ENCODE data around the gene GRK5.
"Not testable (repeated sequence)": the region's sequence is repeated elsewhere in the genome, so short reads cannot be mapped to it uniquely, and the experiment has no call there.

GRK5 gene

DNA sequence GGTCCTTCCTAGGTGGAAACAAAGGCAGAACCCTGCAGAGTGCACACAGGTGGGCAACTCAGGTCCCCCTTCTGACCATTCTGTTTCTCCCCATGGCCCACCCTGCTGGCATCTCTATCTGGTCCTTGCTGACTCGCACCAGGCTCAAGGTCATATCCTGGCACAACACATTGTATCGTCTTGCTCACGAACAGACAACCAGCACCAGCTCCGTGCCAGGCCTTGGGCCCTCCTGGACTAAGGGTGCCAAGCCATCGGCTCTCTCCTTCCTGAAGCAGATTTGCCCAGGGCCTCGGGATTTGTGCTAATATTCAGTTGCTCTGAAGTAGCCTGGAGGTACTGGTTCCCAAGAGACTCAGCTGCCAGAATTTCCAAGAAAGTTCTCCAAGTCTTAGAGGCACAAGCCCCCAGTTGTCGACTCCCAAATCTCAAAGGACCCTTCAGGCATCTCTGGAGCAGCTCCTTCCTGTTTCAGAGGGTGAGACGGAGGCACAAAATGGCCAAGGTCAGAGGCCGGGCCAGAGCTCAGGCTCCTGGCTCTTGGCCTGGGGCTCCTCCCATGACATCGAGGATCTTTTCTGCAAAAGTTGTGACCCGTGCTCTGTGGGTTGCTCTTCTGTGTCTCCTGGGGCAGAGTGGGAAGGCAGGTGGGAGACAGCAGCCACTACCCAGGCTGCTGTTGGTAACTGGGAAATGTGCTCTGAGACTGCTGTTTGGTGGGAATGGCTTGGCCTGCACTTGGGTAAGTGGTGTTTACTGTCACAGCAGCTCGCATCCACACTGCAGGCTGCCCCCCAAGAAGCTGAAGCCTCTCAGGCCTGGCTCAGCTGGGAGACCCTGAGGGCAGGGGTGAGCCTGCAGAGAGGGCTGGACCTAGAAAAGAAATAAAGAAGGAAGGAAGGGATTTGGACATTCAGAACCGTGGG lies 213.8 kb downstream of the GRK5 start:
- DNase-seq (ENCODE audit: low read depth in 2 of 2): no peak

DNA sequence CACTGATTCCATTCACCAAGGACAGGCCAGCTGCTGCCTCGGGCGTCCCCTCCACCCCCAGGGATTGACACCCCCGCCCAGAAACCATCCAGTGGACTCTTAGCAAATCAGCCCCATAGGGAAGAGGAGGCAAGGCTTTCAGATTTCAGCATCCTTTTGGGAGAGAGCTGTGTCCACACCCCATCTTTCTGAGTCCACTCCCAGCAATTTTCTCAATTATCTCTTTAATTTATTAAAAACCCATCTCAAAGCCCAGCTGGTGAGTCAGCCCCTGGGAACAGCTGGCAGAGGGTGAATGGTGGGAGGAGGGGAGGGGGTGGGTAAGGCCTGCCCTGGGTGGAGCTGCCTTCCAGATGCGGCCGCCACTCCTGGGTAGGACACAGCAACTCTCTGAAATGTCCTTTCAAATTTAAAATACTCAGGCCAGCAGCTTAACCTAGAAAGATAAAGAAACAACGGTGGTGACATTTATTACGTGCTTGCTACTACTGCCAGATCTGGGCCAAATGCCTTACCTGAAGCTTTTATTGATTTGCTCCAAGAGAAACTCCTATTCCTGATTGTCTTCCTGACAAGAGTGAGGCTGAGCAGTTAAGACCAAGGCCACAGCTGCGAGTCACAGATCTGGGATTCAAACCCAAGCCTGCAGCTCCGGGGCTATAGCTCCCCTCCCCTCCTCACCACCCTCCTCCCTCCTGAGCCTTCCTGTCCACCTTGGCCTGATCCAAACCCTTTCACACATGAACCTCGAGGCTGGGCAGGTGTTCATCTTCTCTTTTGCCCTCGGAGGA lies 214.7 kb downstream of the GRK5 start:
- no peak for DNase-seq (ENCODE audit: low read depth in 2 of 2)

DNA sequence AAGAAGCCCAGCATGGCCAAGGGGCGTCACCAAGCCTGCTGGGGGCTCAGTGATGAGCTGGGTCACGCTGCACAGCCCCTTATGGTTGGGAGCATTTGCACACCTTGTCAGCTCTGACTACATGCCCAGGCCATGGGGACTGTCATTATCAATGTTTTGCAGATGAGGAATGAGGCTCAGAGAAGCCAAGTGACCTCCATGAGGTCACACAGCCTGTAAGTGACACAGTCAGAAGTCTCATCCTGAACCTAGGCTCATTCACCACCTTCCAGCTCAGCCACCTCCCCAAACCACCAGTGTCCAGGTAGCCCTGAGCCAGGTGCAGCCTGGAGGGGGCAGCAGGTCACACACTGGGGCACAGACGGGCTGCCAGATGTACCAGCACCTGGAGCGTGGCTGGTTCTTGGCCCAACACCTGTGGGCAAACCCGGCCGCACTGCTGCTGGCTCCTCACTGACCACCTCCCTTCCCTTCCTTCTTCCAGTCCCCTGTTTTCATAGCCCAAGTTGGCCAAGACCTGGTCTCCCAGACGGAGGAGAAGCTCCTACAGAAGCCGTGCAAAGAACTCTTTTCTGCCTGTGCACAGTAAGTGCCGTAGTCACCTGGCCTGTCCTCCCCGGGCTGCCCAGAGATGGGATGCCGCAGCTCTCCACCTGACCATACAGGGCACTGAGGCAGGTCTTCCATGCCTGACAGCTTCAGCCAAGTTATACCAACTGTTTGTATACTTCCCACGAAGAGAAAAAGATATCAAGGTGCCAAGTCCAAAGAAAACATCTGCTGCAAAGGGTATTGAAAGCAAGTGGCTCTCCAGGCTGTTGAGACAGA lies 215.5 kb downstream of the GRK5 start:
- no peak for DNase-seq (ENCODE audit: low read depth in 2 of 2)

DNA sequence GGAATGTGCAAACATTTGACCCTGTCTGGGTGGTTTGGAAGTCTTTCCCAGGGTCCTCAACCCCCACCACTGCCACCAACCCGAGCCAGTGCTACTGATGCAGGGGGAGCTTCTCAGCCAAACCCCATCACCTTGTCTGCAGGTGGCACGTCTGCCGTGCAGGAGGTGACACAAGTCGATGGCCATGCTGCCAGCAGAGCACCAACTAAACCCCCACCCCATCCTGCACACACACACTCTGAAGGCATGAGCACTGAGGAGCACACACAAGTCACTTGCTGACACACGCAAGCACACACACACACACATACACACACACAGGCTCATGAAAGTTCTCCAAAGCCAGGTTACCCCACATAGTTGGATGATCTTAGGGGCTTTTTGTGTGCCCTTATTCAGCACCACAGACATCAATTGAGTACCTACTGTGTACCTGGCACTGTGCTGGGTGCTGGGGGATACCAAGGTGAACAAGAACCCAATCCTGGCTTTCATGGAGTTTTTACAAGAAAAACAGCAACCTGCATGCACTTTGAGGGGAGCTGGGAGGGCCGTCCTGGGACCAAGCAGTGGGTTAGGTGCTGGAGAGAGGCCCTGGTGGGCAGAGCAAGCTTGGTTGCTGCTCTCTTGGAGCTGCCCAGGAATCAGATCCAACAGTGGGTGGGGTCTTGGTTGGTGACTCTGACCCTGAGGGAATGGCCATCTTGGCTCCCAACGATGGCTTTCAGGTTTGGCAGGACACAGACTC lies 216.3 kb downstream of the GRK5 start:
- DNase-seq (ENCODE audit: low read depth in 2 of 2): no peak

DNA sequence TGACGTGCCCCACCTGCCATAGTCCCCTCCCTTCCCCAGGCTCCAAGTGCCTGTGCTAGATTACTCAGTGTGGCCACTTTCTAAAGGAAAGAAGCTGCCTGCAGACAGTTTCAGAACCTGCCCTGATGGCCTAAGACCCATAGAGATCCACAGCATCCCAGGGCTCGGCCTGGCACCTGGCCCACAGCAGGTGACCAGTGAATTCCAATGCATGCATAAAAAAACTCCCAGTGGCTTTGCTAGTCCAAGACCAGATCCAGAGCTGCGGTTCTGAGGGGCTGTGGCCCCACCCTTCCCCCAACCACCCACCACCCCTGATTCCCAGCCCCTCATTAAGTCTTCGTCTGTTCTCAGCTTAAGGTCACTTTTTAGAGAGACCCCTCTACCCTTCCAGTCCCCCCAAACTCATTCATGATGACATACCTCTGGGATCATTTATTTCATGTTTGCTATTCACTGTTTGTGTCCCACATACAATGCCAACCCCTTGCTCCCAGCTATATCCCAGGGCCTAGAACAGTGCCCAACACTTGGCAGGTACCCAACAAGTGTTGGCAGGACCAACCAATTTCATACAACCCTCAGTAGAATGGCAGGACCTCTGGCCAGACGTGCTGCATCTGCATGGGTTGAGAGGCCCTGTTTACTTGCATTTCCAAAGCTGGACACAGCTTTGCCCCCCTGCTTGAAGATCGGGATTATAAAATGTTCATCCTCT lies 217.0 kb downstream of the GRK5 start:
- DNase-seq (ENCODE audit: low read depth in 2 of 2): no peak

- DNase-seq (ENCODE audit: low read depth in 2 of 2): no peak
These were observed 217.9 kb downstream of the GRK5 start for GRCh38 chr10:119425102-119425880.

DNA sequence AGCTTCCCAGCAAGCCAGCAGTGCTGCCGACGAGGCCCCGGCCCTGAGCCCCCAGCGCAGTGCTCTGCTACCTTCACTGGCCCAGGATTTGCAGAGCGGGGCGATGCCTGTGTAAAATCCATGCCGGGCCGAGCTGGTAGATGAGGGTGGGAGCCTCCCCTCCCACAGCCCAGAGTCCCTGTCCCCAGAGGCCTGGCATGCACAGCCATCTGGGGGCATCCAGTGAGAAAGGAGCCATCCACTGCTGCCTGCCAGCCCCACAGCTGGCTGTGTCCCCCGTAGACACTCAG lies 218.5 kb downstream of the GRK5 start:
- DNase-seq (ENCODE audit: low read depth in 2 of 2): no peak

GRCh38 chr10:119426699-119427098 lies 219.3 kb downstream of the GRK5 start:
- DNase-seq (ENCODE audit: low read depth in 2 of 2): no peak

DNA sequence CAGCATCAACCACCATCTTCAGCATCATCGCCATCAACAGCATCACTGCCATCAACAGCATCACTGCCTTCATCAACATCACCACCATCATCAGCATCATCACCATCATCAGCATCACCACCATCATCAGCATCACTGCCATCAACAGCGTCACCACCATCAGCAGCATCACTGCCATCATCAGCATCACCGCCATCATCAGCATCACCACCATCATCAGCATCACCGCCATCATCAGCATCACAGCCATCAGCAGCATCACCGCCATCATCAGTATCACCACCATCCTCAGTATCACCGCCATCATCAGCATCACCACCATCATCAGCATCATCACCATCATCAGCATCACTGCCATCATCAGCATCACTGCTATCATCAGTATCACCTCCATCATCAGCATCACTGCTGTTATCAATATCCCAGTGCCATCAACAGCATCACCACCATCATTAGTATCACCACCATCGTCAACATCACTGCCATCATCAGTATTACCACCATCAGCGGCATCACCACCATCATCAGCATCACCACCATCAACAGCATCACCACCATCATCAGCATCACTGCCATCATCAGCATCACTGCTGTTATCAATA lies 220.0 kb downstream of the GRK5 start:
- DNase-seq (ENCODE audit: low read depth in 2 of 2): no peak

DNA sequence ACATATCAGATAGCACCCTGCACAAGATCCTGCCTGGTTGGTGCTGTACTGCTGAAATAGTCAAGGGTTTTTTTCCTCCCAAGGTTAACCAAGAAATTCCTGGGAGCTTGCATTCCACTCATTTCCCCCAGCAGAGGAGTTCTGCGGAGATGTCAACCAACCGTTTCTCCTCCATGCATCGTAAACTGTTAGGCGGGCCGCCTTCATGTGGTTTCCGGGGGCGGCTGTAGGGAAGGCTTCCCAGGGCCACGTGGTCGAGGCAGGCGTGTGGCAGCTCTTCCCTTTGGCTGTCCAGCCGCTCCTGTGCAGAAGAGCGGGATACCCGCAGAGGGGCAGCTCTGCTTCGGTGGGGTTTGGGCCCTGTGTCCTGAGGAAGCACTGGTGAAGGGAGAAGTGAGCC lies 221.4 kb downstream of the GRK5 start:
- peak in 1 of 2 experiments; percentile 24 for DNase-seq (ENCODE audit: low read depth in 2 of 2)

GRCh38 chr10:119429771-119430170 lies 222.4 kb downstream of the GRK5 start:
- no peak for DNase-seq (ENCODE audit: low read depth in 2 of 2)

- DNase-seq (ENCODE audit: low read depth in 2 of 2): no peak
These were observed 223.8 kb downstream of the GRK5 start for GRCh38 chr10:119431034-119431772.

GRCh38 chr10:119431773-119432135 lies 224.4 kb downstream of the GRK5 start:
- DNase-seq (ENCODE audit: low read depth in 2 of 2): no peak

DNA sequence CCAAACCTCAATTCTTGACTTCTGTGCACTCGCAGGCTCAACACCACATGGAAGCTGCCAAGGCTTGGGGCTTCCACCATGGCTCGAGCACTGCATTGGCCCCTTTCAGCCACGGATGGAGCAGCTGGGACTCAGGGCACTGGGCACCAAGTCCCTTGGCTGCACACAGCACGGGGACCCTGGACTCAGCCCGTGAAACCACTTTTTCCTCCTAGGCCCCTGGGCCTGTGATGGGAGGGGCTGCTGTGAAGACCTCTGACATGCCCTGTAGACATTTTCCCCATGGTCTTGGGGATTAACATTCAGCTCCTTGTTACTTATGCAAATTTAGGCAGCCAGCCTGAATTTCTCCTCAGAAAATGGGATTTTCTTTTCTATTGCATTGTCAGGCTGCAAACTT lies 227.6 kb downstream of the GRK5 start:
- DNase-seq (ENCODE audit: low read depth in 2 of 2): not testable (repeated sequence)

- DNase-seq (ENCODE audit: low read depth in 2 of 2): no peak
These were observed 231.3 kb downstream of the GRK5 start for GRCh38 chr10:119438717-119439116.

DNA sequence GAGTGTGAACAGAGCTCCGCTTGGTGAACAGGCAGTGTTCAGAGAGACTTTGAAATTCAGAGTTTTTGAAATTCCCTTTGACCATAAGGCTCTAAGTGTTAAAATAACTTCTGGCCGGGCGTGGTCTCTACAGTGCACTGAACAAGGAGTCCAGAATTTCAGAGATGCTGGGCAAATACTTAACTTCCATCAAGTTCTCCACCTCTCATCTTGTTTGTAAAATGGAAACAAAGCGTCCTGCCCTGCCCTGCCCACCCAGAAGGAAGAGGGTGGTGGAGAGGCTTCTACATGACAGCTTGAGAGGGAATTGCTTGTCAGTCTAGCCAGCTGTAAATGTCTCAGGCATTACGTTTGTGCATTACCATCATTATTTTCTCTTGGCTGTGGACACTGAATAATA lies 232.6 kb downstream of the GRK5 start:
- DNase-seq (ENCODE audit: low read depth in 2 of 2): no peak

DNA sequence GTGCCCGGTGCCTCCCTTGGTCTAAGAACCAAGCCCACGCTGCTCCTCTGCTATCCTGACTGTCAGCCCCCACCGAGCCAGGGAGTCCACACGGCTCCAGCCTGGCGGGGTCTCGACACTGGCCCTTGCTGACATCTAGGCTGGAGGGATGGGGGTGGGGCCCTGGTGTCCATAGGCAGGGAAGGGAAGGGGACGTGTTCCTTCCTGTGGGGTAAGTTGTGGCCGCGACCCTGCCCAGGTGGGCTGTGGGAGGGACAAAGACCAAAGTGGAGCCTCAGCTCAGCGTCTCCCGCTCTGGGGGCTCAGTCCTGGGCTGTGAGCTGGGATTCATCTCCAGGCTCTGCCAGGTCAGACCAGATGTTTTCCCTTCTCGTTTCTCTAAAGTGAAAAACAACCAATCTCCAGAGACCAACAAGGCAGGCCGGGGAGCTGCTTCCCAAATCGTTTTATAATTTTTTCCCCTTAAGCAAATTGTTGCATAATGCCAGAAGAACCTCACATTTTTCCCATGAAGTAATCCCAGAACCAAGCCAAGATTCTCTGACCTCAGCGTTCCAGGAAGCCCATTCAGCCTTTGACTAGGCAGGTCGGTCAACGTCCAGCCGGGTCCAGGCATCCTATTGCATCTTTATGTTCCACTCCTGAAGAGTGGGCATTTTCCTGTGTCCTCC lies 233.9 kb downstream of the GRK5 start:
- DNase-seq (ENCODE audit: low read depth in 2 of 2): peak; percentile 59 to 65

Data from fibroblast of skin of left biceps (primary cell).